A549 (cell line): ENCODE data around the gene MCTP1.

Experiments
- EHMT2 ChIP-seq: fragments of 200-600 bp; sonication (generic); IDR thresholded peaks from 2 replicates; pipeline ENCODE4 v1.6.1; 2016; ENCODE audit warnings: antibody characterized with exemption, low read depth, mild to moderate bottlenecking, moderate library complexity
- ESRRA ChIP-seq: fragments of 150-350 bp; IDR thresholded peaks from 2 replicates; pipeline ENCODE4 v1.6.1; 2014; ENCODE audit warnings: mild to moderate bottlenecking, low read length, borderline replicate concordance
- FOSL2 ChIP-seq, 2 experiments: fragments of 450-650 bp in 1 of 2; fragments of >200 bp in 1 of 2; sonication (Bioruptor Twin) in 1 of 2; formaldehyde crosslinking; IDR thresholded peaks; 2 replicates each; pipeline versions ENCODE4 v1.5.0 to v1.6.1; 2016 to 2020; ENCODE audit warnings: mild to moderate bottlenecking in 1 of 2, moderate library complexity in 1 of 2
- KDM1A ChIP-seq: fragments of 200-600 bp; sonication (generic); IDR thresholded peaks from 2 replicates; pipeline ENCODE4 v1.6.1; 2016; ENCODE audit warnings: low read depth, mild to moderate bottlenecking
- TF ChIP-seq, protein P1 (sequence below): fragments of >200 bp; sonication (Bioruptor Twin); formaldehyde crosslinking; IDR thresholded peaks from 3 replicates; pipeline ENCODE4 v1.5.1; 2016
- TF ChIP-seq, protein P2 (sequence below): fragments of 250-450 bp; sonication (Bioruptor Pico); IDR thresholded peaks from 2 replicates; pipeline ENCODE4 v1.5.0; 2021; ENCODE audit warnings: mild to moderate bottlenecking, moderate library complexity, borderline replicate concordance

DNA sequence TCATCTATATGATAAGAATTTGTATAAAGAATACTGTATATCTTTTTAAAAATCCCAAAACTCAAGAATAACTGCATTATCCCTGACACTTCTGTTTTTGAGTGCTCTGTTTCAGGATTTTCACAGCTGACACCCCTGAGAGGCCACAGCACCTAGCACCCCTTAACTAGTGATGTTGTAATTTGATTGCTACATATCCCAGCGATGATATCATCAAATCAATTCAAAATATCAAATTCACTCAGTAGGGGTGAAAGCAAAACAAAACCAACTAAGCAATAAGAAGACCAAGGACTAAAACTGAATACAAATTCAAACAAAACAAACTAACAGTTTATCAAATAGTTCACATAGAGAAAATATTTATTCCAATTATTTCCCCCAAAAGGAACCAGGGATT is 184.3 kb downstream of the MCTP1 start:
- TF ChIP-seq EHMT2: no peak
- TF ChIP-seq, protein P1, sequence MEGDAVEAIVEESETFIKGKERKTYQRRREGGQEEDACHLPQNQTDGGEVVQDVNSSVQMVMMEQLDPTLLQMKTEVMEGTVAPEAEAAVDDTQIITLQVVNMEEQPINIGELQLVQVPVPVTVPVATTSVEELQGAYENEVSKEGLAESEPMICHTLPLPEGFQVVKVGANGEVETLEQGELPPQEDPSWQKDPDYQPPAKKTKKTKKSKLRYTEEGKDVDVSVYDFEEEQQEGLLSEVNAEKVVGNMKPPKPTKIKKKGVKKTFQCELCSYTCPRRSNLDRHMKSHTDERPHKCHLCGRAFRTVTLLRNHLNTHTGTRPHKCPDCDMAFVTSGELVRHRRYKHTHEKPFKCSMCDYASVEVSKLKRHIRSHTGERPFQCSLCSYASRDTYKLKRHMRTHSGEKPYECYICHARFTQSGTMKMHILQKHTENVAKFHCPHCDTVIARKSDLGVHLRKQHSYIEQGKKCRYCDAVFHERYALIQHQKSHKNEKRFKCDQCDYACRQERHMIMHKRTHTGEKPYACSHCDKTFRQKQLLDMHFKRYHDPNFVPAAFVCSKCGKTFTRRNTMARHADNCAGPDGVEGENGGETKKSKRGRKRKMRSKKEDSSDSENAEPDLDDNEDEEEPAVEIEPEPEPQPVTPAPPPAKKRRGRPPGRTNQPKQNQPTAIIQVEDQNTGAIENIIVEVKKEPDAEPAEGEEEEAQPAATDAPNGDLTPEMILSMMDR: no peak
- TF ChIP-seq FOSL2 (IDR thresholded peaks at IDR 0.05): no peak
- TF ChIP-seq FOSL2 (CRISPR knock-in tag; IDR thresholded peaks at IDR 0.05): no peak
- TF ChIP-seq KDM1A: no peak
- TF ChIP-seq ESRRA: no peak
- TF ChIP-seq, protein P2, sequence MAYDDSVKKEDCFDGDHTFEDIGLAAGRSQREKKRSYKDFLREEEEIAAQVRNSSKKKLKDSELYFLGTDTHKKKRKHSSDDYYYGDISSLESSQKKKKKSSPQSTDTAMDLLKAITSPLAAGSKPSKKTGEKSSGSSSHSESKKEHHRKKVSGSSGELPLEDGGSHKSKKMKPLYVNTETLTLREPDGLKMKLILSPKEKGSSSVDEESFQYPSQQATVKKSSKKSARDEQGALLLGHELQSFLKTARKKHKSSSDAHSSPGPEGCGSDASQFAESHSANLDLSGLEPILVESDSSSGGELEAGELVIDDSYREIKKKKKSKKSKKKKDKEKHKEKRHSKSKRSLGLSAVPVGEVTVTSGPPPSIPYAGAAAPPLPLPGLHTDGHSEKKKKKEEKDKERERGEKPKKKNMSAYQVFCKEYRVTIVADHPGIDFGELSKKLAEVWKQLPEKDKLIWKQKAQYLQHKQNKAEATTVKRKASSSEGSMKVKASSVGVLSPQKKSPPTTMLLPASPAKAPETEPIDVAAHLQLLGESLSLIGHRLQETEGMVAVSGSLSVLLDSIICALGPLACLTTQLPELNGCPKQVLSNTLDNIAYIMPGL (CRISPR knock-in tag): no peak
